SKM-1 (cell line): ENCODE data around the gene FRMD8.
A peak's percentile ranks its signal among the peaks of the same experiment; 100 is the strongest.

Source experiments
- DNase-seq: peaks from one replicate; lab custom pipeline; 2025; ENCODE audit not compliant: unreplicated experiment; lab: John Stamatoyannopoulos, UW

Gene FRMD8

GRCh38 chr11:65424205-65425104 lies 38.0 kb downstream of the FRMD8 start:
- DNase-seq = no peak

DNA sequence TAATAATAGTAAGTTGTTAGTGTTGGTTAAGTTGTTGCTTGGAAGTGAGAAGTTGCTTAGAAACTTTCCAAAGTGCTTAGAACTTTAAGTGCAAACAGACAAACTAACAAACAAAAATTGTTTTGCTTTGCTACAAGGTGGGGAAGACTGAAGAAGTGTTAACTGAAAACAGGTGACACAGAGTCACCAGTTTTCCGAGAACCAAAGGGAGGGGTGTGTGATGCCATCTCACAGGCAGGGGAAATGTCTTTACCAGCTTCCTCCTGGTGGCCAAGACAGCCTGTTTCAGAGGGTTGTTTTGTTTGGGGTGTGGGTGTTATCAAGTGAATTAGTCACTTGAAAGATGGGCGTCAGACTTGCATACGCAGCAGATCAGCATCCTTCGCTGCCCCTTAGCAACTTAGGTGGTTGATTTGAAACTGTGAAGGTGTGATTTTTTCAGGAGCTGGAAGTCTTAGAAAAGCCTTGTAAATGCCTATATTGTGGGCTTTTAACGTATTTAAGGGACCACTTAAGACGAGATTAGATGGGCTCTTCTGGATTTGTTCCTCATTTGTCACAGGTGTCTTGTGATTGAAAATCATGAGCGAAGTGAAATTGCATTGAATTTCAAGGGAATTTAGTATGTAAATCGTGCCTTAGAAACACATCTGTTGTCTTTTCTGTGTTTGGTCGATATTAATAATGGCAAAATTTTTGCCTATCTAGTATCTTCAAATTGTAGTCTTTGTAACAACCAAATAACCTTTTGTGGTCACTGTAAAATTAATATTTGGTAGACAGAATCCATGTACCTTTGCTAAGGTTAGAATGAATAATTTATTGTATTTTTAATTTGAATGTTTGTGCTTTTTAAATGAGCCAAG lies 38.9 kb downstream of the FRMD8 start:
- peak; percentile 39 for DNase-seq

DNA sequence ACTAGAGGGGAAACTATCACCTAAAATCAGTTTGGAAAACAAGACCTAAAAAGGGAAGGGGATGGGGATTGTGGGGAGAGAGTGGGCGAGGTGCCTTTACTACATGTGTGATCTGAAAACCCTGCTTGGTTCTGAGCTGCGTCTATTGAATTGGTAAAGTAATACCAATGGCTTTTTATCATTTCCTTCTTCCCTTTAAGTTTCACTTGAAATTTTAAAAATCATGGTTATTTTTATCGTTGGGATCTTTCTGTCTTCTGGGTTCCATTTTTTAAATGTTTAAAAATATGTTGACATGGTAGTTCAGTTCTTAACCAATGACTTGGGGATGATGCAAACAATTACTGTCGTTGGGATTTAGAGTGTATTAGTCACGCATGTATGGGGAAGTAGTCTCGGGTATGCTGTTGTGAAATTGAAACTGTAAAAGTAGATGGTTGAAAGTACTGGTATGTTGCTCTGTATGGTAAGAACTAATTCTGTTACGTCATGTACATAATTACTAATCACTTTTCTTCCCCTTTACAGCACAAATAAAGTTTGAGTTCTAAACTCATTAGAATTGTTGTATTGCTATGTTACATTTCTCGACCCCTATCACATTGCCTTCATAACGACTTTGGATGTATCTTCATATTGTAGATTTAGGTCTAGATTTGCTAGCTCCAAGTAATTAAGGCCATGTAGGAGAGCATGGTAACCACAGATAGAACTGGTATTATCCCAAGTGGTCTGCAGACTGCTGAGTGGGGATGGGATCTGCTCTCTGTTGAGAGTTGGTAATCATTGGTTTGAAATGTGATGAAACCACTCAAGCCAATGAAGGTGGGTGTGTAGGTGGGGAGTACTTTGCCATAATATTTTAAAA lies 39.8 kb downstream of the FRMD8 start:
- peak; percentile 98 for DNase-seq

DNA sequence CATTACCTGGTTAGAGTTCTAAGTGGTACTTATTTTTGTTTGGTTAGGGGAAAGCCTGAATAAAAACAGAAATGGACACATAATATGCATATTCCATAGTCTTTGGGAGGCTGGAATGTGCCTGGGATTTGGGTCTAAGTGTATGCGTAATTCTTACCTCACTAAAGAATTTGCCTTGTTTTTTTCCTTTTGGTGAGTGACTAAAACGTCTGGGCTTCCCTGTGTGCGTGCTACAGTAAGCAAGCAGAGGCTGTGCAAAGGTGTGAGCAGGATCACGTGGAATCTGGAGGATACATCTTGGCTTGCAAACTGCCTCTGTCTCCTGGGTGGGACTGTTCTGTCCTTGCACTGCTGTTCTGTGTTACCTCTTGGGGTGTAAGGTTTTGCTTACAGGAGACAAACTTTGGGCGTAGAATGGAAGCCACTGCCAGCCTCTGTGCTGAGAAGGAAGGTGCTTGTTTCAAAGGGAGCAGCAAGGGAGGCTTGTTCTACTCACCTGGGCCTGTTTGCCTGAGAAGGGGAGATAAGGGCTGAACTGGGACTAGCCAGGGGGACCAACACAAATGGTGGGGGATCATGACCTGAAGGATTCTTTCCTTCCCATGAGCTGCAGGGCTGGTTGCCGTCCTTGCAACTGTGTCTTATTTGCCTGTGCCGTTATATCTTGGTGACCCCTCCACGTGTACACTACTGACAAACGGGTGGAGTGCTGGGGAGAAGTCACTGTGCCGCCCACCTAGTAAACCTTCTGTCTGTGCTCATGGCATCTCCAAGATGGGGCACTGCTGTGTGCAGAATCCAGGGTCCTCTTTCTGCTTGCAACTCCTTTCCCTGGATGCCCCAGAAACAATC lies 40.6 kb downstream of the FRMD8 start:
- no peak for DNase-seq

DNA sequence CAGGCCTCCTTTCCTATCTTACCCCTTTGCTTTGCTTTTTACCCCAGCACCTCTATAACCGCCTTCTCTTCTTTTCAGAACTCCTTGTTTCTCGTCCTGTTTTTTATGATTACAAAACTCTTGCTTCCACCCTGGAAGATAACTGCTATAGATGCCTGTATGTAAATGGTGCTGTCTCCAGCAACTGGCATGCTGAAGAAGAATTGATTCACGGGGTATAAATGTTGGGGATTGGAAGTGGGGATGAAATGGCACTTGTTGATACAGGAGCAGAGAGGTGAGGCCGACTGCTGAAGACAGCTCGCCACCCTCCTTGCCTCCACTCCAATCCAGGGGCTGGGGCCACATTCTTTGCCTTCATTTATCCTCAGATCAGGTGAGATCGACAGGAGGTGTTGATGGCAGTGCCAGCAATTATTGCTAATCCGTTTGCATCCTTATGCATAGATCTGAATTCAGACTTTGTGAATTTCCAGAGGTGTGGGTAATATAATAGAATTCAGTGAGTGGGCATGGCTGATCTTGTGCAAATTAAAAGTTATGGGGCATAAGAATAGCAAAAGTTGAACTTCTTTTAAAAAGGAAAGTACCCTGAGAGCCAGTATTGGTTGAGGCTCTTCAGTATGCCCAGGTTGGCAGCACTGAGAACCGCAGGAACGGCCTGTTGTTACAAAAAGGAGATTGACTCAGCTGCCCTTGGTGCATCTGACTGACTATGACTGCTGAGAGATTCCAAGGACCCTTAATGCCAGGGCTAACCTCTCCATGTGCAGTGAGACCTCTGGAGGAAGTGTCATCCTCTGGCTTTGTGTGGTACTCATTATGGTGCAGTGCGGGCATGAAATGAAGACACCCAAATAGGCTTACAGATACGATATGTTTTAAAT lies 41.5 kb downstream of the FRMD8 start:
- DNase-seq = no peak

DNA sequence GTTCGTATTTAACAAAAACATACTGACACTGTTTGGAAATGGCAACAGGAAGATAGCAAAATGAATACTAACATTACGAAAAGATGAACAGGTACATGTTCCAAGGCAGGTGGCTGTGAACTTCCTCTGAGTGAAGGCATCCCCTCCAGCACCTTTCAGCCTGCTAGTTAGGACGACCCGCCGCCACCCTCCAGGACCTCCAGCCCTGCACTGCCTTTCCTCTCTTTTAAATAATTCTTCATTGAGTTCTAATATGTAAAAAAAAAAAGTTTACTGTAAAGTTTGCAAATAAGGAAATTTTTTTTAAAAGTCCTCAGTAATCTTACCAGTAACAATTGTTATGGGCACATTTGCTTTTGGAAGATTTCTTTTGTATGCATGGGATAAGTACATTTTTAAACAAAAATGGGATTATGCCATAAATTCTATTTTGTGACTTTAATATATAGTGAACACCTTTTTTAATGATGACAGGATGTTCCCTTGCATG lies 42.2 kb downstream of the FRMD8 start:
- no peak for DNase-seq

GRCh38 chr11:65429068-65429681 lies 42.7 kb downstream of the FRMD8 start:
- DNase-seq = no peak

- peak; percentile 61 for DNase-seq
Measured at GRCh38 chr11:65429724-65430405, 43.4 kb downstream of the FRMD8 start.

DNA sequence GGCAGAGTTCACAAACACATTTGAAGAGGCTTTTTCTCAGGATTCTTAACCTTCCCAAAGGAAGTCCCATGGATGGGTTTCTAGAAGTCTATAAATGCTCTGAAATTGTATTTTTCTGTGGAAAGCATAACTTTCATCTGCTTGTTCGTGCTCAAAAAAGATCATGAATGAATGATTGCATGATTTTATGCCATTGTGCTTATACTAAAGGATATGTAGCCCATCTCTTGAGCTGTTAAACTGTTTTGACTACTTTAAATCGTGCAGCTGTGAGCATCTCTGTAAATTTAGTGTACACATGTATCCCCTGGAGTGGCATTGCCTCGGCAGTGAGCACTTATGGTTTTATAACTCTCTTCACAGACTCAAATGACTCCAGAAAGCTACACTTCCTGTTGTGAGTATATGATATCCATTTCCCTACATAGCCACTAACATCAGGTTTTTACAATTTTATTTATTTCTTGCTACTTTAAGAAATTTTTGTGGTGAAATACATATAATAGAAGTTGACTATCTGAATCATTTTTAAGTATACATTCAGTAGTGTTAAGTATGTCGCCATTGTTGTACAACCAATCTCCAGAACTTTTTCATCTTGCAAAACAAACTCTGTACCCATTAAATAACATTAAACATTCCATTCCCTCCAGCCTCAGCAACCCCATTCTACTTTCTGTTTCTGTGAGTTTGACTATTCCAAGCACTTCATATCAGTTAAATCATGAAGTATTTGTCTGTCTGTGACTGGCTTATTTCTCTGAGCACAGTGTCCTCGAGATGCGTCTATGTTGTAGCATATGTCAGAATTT lies 44.2 kb downstream of the FRMD8 start:
- DNase-seq = no peak

DNA sequence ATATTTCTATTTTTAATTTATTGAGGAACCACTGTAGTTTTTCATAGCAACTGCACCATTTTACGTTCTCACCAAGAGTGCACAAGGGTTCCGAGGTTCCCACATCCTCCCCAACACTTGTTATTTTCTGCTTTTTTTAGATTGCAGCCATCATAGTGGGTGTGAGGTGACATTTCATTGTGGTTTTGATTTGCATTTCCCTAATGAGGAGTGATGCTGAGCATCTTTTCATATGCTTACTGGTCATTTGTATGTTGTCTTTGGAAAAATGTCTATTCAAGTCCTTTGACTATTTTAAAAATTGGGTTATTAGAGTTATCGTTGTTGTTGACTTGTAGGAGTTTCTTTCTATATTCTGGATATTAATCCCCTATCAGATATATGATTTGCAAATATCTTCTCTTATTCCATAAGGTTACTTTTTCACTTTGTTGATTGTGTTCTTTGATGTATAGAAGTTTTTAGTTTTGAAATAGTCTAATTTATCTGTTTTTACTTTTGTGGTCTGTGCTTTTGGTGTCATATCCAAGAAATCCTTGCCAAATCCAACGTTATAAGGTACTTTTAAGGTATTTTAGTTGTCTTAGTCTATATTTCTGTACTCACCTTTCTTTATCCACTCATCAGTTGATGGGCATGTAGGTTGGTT lies 45.1 kb downstream of the FRMD8 start:
- no peak for DNase-seq

GRCh38 chr11:65432100-65432650 lies 45.7 kb downstream of the FRMD8 start:
- DNase-seq = no peak

- DNase-seq = peak; percentile 28
Measured at GRCh38 chr11:65432686-65433582, 46.5 kb downstream of the FRMD8 start.

DNA sequence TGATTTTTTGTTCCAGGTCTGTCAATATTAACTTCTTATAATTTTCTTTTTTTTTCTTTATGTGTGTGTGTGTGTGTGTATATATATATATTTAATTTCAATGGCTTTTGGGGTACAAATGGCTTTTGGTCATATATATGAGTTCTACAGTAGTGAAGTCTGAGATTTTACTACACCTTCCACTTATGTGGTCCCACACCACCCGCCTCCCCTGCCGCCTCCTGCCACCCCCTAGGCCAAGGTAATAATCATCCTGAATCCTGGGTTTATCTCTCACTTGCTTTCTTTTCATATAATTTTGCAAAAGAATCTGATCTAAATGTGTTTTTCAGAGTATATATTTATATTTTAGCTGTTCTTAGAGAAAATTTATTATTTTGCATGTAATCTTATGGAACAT lies 47.2 kb downstream of the FRMD8 start:
- no peak for DNase-seq

GRCh38 chr11:65434057-65434666 lies 47.7 kb downstream of the FRMD8 start:
- DNase-seq = no peak
